Activated CD8-positive, alpha-beta T cell treated with anti-CD3 and anti-CD28 coated beads for 36 hours (primary cell): Measurements from ENCODE around the gene DNAJC4. TPM values are rescaled to one million over a fixed set of nuclear protein-coding genes. Genes with fewer than 3 reads are reported as not detected.

Source experiments
- ATAC-seq: fragments of 200-7000 bp; cut with Tn5 transposase; one replicate; pipeline ENCODE4 v1.10.0; 2021; ENCODE audit warnings: mild to moderate bottlenecking, moderate library complexity
- CTCF ChIA-PET: fragments of 350-600 bp; sonication (Branson Sonifier 250); formaldehyde crosslinking; loops from one replicate; lab custom pipeline; 2021; ENCODE audit warnings: antibody characterized with exemption; lab: Charles Lee
- POLR2A ChIA-PET: fragments of 350-600 bp; sonication (Branson Sonifier 250); formaldehyde crosslinking; loops from one replicate; lab custom pipeline; 2021; ENCODE audit warnings: antibody characterized with exemption; lab: Charles Lee
- DNase-seq: peaks from one replicate; pipeline ENCODE4 v3.0.0-alpha.2; 2020
- H3K27ac Mint-ChIP-seq: one replicate; pipeline ENCODE4 v1.8.0; 2021; ENCODE audit warnings: mild to moderate bottlenecking, mixed read lengths
- H3K27me3 Mint-ChIP-seq: one replicate; pipeline ENCODE4 v1.8.0; 2021; ENCODE audit warnings: mixed read lengths
- H3K36me3 Mint-ChIP-seq: one replicate; pipeline ENCODE4 v1.8.0; 2021; ENCODE audit warnings: low read depth, mixed read lengths
- H3K4me1 Mint-ChIP-seq: one replicate; pipeline ENCODE4 v1.8.0; 2021; ENCODE audit warnings: low read depth, mixed read lengths
- H3K4me3 Mint-ChIP-seq: one replicate; pipeline ENCODE4 v1.8.0; 2021; ENCODE audit warnings: mild to moderate bottlenecking, moderate library complexity, mixed read lengths
- H3K9me3 Mint-ChIP-seq: one replicate; pipeline ENCODE4 v1.8.0; 2021; ENCODE audit warnings: mixed read lengths
- CTCF ChIP-seq: fragments of 200-600 bp; IDR thresholded peaks from one replicate; pipeline ENCODE4 v1.8.0; 2022; ENCODE audit warnings: antibody characterized with exemption, mild to moderate bottlenecking
- intact Hi-C: fragments of 100-400 bp; cut with micrococcal nuclease; formaldehyde crosslinking; loops from one replicate; pipeline ENCODE4 v1.10.0; 2022
- total RNA-seq, 2 experiments: library from RNA; stranded (reverse); gene quantifications; one replicate each; pipeline ENCODE4 v1.2.3, GENCODE V29; 2021

The DNAJC4 gene
- total RNA-seq, 2 experiments from 2014 or later, result 25.8 to 26.1 TPM

- DNase-seq, result no peak
- POLR2A ChIA-PET, result interaction anchor here (0.8 to 5.4 kb wide), 9 partner anchors 9 to 76 kb away, joined by 3 to 41 read pairs (median 6); partner anchors contain the start of genes DNAJC4, ESRRA, NUDT22 and PLCB3
Measured at GRCh38 chr11:64241241-64241490, 10.8 kb downstream of the DNAJC4 start.

GRCh38 chr11:64241491-64242374, 11.4 kb downstream of the DNAJC4 start:
- Mint-ChIP-seq H3K4me1 (peaks cover 41% of the 10 kb centered on the region), H3K9me3 (no peaks in the 10 kb centered on the region), H3K27me3 (no peaks in the 10 kb centered on the region), H3K4me3 (peak overlapping the region; percentile 93), H3K36me3 (peaks cover 48% of the 10 kb centered on the region), H3K27ac (peak overlapping the region; percentile 98)
- ATAC-seq, result peak; percentile 7
- intact Hi-C loops, result loop anchor here (10.0 kb wide), 1 partner anchor 63 kb away; the partner anchor contains the start of genes CATSPERZ and ESRRA
- ChIA-PET CTCF (interaction anchor here (0.7 to 2.0 kb wide), 6 partner anchors 9 to 76 kb away, joined by 3 to 12 read pairs (median 4); partner anchors contain the start of genes PLCB3, PRDX5 and TRMT112), POLR2A (interaction anchor here (0.5 to 6.6 kb wide), 14 partner anchors 9 to 76 kb away, joined by 3 to 61 read pairs (median 6); partner anchors contain the start of genes BAD, DNAJC4, ESRRA and FERMT3)
- peak; percentile 100 for DNase-seq
- TF ChIP-seq CTCF, result no peak

More at GRCh38 chr11:64241241-64241490, 10.8 kb downstream of the DNAJC4 start:
- Mint-ChIP-seq H3K4me1 (peaks cover 41% of the 10 kb centered on the region), H3K27ac (peak overlapping the region; percentile 98), H3K36me3 (peaks cover 48% of the 10 kb centered on the region), H3K27me3 (no peaks in the 10 kb centered on the region), H3K4me3 (peak overlapping the region; percentile 93), H3K9me3 (no peaks in the 10 kb centered on the region)
- CTCF ChIA-PET, result interaction anchor here (0.7 to 0.9 kb wide), 5 partner anchors 9 to 77 kb away, joined by 3 to 4 read pairs (median 4); partner anchors contain the start of genes PRDX5 and TRMT112
- intact Hi-C loops, result loop anchor here (10.0 kb wide), 1 partner anchor 64 kb away; the partner anchor contains the start of genes CATSPERZ and ESRRA
- no peak for TF ChIP-seq CTCF
- ATAC-seq, result peak; percentile 86

GRCh38 chr11:64243236-64243854, 13.0 kb downstream of the DNAJC4 start:
- POLR2A ChIA-PET, result interaction anchor here (0.7 to 10.0 kb wide), 13 partner anchors 7 to 117 kb away, joined by 3 to 132 read pairs (median 7); partner anchors contain the start of genes BAD, FERMT3, NUDT22 and PLCB3
- Mint-ChIP-seq H3K27me3 (no peaks in the 10 kb centered on the region), H3K9me3 (no peaks in the 10 kb centered on the region), H3K27ac (peak overlapping the region; percentile 45), H3K36me3 (peaks cover 37% of the 10 kb centered on the region), H3K4me3 (peak overlapping the region; percentile 93), H3K4me1 (peaks cover 38% of the 10 kb centered on the region)
- no peak for ATAC-seq
- intact Hi-C loops, result loop anchor here (10.0 kb wide), 1 partner anchor 61 kb away; the partner anchor contains the start of genes CATSPERZ and ESRRA
- TF ChIP-seq CTCF, result no peak
- no peak for DNase-seq
- CTCF ChIA-PET, result interaction anchor here (0.9 to 4.6 kb wide), 7 partner anchors 8 to 75 kb away, joined by 3 to 35 read pairs (median 8); partner anchors contain the start of genes CATSPERZ, FERMT3, NUDT22 and PLCB3

- POLR2A ChIA-PET, result interaction anchor here (1.4 to 10.0 kb wide), 10 partner anchors 11 to 116 kb away, joined by 4 to 132 read pairs (median 10); partner anchors contain the start of genes FERMT3, NUDT22, PRDX5 and TRMT112
- peaks cover 37% of the 10 kb centered on the region for H3K36me3 Mint-ChIP-seq
Measured at GRCh38 chr11:64244107-64244506, 13.8 kb downstream of the DNAJC4 start.

More at GRCh38 chr11:64244107-64244506, 13.8 kb downstream of the DNAJC4 start:
- no peak for TF ChIP-seq CTCF
- peaks cover 33% of the 10 kb centered on the region for H3K4me1 Mint-ChIP-seq
- H3K27me3 Mint-ChIP-seq, result no peaks in the 10 kb centered on the region
- H3K9me3 Mint-ChIP-seq, result no peaks in the 10 kb centered on the region
- intact Hi-C loops, result loop anchor here (10.0 kb wide), 1 partner anchor 61 kb away; the partner anchor contains the start of genes CATSPERZ and ESRRA
- ATAC-seq (no peak), DNase-seq (no peak)
- peak overlapping the region; percentile 45 for H3K27ac Mint-ChIP-seq
- H3K4me3 Mint-ChIP-seq, result peak overlapping the region; percentile 93
- CTCF ChIA-PET, result interaction anchor here (0.9 to 4.6 kb wide), 8 partner anchors 8 to 88 kb away, joined by 3 to 35 read pairs (median 8); partner anchors contain the start of genes CATSPERZ, FERMT3, NUDT22 and PLCB3
